ENCODE results near the gene SYS1. TPM values are rescaled to one million over a fixed set of nuclear protein-coding genes. Genes with fewer than 3 reads are reported as not detected.

The SYS1 gene
- total RNA-seq, 5 donors from 2014 or later (not counting 1 experiment from before 2014, with no cell fraction given), result 53.1 to 86.9 (median 58.2) TPM

DNA sequence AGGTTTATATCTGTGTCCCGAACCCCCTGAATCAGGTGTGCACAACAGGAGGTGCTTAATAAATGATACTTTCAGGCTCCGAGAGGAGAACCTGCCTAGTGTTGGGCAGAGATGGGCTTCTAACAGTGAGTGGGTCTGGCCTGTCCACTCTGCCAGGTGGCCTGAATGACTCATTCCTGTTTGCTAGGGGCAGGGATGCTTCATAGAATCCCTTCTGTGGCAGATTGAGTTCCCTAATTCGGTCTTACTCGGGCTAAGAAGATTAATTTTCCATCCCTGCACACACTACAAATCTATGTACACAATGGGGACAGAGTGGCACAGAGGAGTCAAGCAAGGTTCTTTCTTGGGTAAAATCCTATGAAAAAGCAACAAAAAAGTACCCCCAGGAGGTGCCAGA is 34.5 kb upstream of the SYS1 start:
- H3K4me3 ChIP-seq (ENCODE audit: control insufficient read depth in 1 of 2, extremely low read depth in 1 of 2, low read length in 1 of 2), result no peak overlapping the region
- CTCF ChIA-PET, result no interaction called here
- H3K4me1 ChIP-seq (ENCODE audit: control insufficient read depth in 1 of 2, extremely low read depth in 1 of 2, insufficient read depth in 2 of 2, low read length in 2 of 2), result no peaks in the 10 kb centered on the region
- H3K36me3 ChIP-seq (ENCODE audit: control insufficient read depth in 2 of 2, extremely low read depth in 1 of 2, insufficient read depth in 1 of 2, low read length in 1 of 2), result no peaks in the 10 kb centered on the region
- no peak overlapping the region for H3K27ac ChIP-seq (ENCODE audit: low read length)
- Mint-ChIP-seq H3K27me3 (no peaks in the 10 kb centered on the region), H3K9me3 (no peaks in the 10 kb centered on the region), H3K36me3 (no peaks in the 10 kb centered on the region), H3K27ac (no peak overlapping the region), H3K4me1 (no peaks in the 10 kb centered on the region), H3K4me3 (no peak overlapping the region)
- no peaks in the 10 kb centered on the region for H3K9me3 ChIP-seq
- POLR2A ChIA-PET, result no interaction called here
- 96% methylated on average over 2 of the region's 4 CpGs for WGBS (ENCODE audit: insufficient coverage)
- DNase-seq (no peak), ATAC-seq (replicated peaks in 1 of 4) (no peak)
- no peaks in the 10 kb centered on the region for H3K27me3 ChIP-seq (replicated peaks in 1 of 2; ENCODE audit: control insufficient read depth in 2 of 2, extremely low read depth in 1 of 2, insufficient read depth in 2 of 2, low read length in 1 of 2)

- 93% methylated on average over 3 of the region's 7 CpGs for WGBS (ENCODE audit: insufficient coverage)
- Mint-ChIP-seq H3K27ac (no peak overlapping the region), H3K4me1 (no peaks in the 10 kb centered on the region), H3K36me3 (no peaks in the 10 kb centered on the region), H3K9me3 (no peaks in the 10 kb centered on the region), H3K4me3 (no peak overlapping the region), H3K27me3 (no peaks in the 10 kb centered on the region)
- H3K27me3 ChIP-seq (replicated peaks in 1 of 2; ENCODE audit: control insufficient read depth in 2 of 2, extremely low read depth in 1 of 2, insufficient read depth in 2 of 2, low read length in 1 of 2), result no peaks in the 10 kb centered on the region
- DNase-seq (no peak), ATAC-seq (replicated peaks in 1 of 4) (no peak)
- H3K27ac ChIP-seq (ENCODE audit: low read length), result no peak overlapping the region
- H3K4me3 ChIP-seq (ENCODE audit: control insufficient read depth in 1 of 2, extremely low read depth in 1 of 2, low read length in 1 of 2), result no peak overlapping the region
- H3K36me3 ChIP-seq (ENCODE audit: control insufficient read depth in 2 of 2, extremely low read depth in 1 of 2, insufficient read depth in 1 of 2, low read length in 1 of 2), result no peaks in the 10 kb centered on the region
- no peaks in the 10 kb centered on the region for H3K9me3 ChIP-seq
- ChIA-PET CTCF (no interaction called here), POLR2A (no interaction called here)
- H3K4me1 ChIP-seq (ENCODE audit: control insufficient read depth in 1 of 2, extremely low read depth in 1 of 2, insufficient read depth in 2 of 2, low read length in 2 of 2), result no peaks in the 10 kb centered on the region
Observed at GRCh38 chr20:45329497-45330319, 33.2 kb upstream of the SYS1 start.

GRCh38 chr20:45330476-45330875 is 32.5 kb upstream of the SYS1 start:
- H3K27ac Mint-ChIP-seq, result no peak overlapping the region
- Histone ChIP-seq H3K4me1 (ENCODE audit: control insufficient read depth in 1 of 2, extremely low read depth in 1 of 2, insufficient read depth in 2 of 2, low read length in 2 of 2) (no peaks in the 10 kb centered on the region), H3K9me3 (no peaks in the 10 kb centered on the region), H3K27ac (ENCODE audit: low read length) (no peak overlapping the region), H3K27me3 (replicated peaks in 1 of 2; ENCODE audit: control insufficient read depth in 2 of 2, extremely low read depth in 1 of 2, insufficient read depth in 2 of 2, low read length in 1 of 2) (no peaks in the 10 kb centered on the region), H3K36me3 (ENCODE audit: control insufficient read depth in 2 of 2, extremely low read depth in 1 of 2, insufficient read depth in 1 of 2, low read length in 1 of 2) (no peaks in the 10 kb centered on the region), H3K4me3 (ENCODE audit: control insufficient read depth in 1 of 2, extremely low read depth in 1 of 2, low read length in 1 of 2) (no peak overlapping the region)
- no peak for ATAC-seq (replicated peaks in 1 of 4)
- POLR2A ChIA-PET, result no interaction called here
- H3K9me3 Mint-ChIP-seq, result no peaks in the 10 kb centered on the region
- 76% methylated on average over 2 of the region's 3 CpGs for WGBS (ENCODE audit: insufficient coverage)
- no peak for DNase-seq
- no peaks in the 10 kb centered on the region for H3K4me1 Mint-ChIP-seq
- H3K27me3 Mint-ChIP-seq, result no peaks in the 10 kb centered on the region
- CTCF ChIA-PET, result no interaction called here
- no peak overlapping the region for H3K4me3 Mint-ChIP-seq
- H3K36me3 Mint-ChIP-seq, result no peaks in the 10 kb centered on the region

DNA sequence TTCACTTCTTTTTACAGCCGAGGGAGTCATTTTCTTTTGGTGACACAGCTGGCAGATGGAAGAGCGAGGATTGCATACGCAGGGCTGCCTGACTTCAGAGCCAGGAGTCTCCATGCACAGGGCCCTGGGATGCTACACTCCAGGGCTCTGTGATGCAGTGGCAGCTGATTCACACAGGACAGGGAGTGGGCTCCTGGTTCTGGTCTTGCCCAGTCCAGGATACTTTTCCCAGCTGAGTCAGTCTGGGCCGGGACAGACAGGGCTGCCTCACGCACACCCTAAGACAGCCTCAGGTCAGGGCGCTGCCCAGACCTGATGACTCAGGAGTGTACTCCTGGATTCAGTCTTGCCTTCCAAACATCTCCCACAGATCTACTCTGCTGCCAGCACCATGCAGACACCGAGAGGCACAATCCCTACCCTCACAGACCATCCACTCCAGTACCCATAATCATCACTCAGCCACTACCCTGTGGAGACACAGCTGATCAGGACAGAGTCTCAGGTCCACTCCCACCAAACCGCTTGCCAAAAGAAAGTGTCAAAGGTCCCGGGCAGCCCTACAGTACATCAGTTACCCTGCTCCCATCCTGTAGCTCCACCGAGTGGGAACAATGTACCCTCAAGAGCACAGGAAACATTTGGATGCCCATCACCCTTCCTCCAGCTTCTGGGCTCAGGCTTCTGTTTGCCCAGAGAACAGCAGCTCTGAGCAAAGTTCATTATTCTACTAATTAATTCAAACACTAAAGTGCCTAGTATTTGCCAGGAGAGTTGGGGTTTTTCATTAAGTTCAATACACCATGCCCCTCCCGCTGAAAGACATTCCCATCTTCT is 26.2 kb upstream of the SYS1 start:
- Histone ChIP-seq H3K4me3 (ENCODE audit: control insufficient read depth in 1 of 2, extremely low read depth in 1 of 2, low read length in 1 of 2) (no peak overlapping the region), H3K9me3 (no peaks in the 10 kb centered on the region), H3K36me3 (ENCODE audit: control insufficient read depth in 2 of 2, extremely low read depth in 1 of 2, insufficient read depth in 1 of 2, low read length in 1 of 2) (no peaks in the 10 kb centered on the region), H3K27ac (ENCODE audit: low read length) (no peak overlapping the region), H3K27me3 (replicated peaks in 1 of 2; ENCODE audit: control insufficient read depth in 2 of 2, extremely low read depth in 1 of 2, insufficient read depth in 2 of 2, low read length in 1 of 2) (no peaks in the 10 kb centered on the region), H3K4me1 (ENCODE audit: control insufficient read depth in 1 of 2, extremely low read depth in 1 of 2, insufficient read depth in 2 of 2, low read length in 2 of 2) (no peaks in the 10 kb centered on the region)
- no peak overlapping the region for H3K4me3 Mint-ChIP-seq
- no peaks in the 10 kb centered on the region for H3K9me3 Mint-ChIP-seq
- POLR2A ChIA-PET, result no interaction called here
- DNase-seq (no peak), ATAC-seq (replicated peaks in 1 of 4) (no peak)
- H3K27me3 Mint-ChIP-seq, result no peaks in the 10 kb centered on the region
- CTCF ChIA-PET, result interaction anchor here in 1 of 2 donors (0.6 kb wide), 1 partner anchor 37 kb away, joined by 3 read pairs; no protein-coding TSS in a partner anchor
- WGBS (ENCODE audit: insufficient coverage), result 95% methylated on average over 8 of the region's 11 CpGs
- H3K4me1 Mint-ChIP-seq, result no peaks in the 10 kb centered on the region
- H3K36me3 Mint-ChIP-seq, result no peaks in the 10 kb centered on the region
- no peak overlapping the region for H3K27ac Mint-ChIP-seq

GRCh38 chr20:45337367-45338120 is 25.4 kb upstream of the SYS1 start:
- DNase-seq (no peak), ATAC-seq (replicated peaks in 1 of 4) (no peak)
- H3K36me3 ChIP-seq (ENCODE audit: control insufficient read depth in 2 of 2, extremely low read depth in 1 of 2, insufficient read depth in 1 of 2, low read length in 1 of 2), result no peaks in the 10 kb centered on the region
- no peak overlapping the region for H3K4me3 Mint-ChIP-seq
- no peaks in the 10 kb centered on the region for H3K4me1 ChIP-seq (ENCODE audit: control insufficient read depth in 1 of 2, extremely low read depth in 1 of 2, insufficient read depth in 2 of 2, low read length in 2 of 2)
- POLR2A ChIA-PET, result no interaction called here
- no peaks in the 10 kb centered on the region for H3K9me3 ChIP-seq
- no peaks in the 10 kb centered on the region for H3K27me3 ChIP-seq (replicated peaks in 1 of 2; ENCODE audit: control insufficient read depth in 2 of 2, extremely low read depth in 1 of 2, insufficient read depth in 2 of 2, low read length in 1 of 2)
- no peak overlapping the region for H3K4me3 ChIP-seq (ENCODE audit: control insufficient read depth in 1 of 2, extremely low read depth in 1 of 2, low read length in 1 of 2)
- no peaks in the 10 kb centered on the region for H3K4me1 Mint-ChIP-seq
- H3K27me3 Mint-ChIP-seq, result no peaks in the 10 kb centered on the region
- 92% methylated on average over 14 of the region's 15 CpGs for WGBS (ENCODE audit: insufficient coverage)
- no peaks in the 10 kb centered on the region for H3K9me3 Mint-ChIP-seq
- H3K27ac Mint-ChIP-seq, result no peak overlapping the region
- H3K27ac ChIP-seq (ENCODE audit: low read length), result no peak overlapping the region
- H3K36me3 Mint-ChIP-seq, result no peaks in the 10 kb centered on the region
- CTCF ChIA-PET, result no interaction called here
